Measurements from ENCODE around the gene UBE2H. TPM values are rescaled to one million over a fixed set of nuclear protein-coding genes. Genes with fewer than 3 reads are reported as not detected.
A peak's percentile ranks its signal among the peaks of the same experiment; 100 is the strongest.

Gene UBE2H
- polyA plus RNA-seq, 4 donors: 15.0 to 38.8 (median 18.6) TPM

DNA sequence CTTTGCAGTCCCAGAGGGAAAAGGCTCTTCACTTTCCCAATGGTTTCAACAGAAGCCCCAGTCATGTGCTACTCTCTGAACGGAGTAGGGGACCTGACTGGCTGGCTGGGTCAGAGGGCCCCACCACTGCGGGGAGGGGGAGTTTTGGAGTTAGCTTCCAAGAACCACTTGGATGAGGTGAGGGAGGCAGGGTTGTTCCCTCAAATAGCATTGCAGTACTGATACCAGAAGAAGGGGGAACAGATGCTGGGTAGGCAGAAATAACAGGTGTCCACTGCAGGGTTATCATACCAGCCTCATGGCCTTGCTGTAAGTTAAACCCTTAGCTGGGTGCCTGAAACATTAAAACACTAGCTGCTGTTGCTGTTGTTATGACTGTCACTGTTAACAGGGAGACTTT lies 131.3 kb downstream of the UBE2H start:
- WGBS, 3 donors: 83 to 96% (median 95%) methylated on average over 2 of the region's 2 CpGs
- no peak overlapping the region for H3K27ac ChIP-seq (ENCODE audit: low read depth in 1 of 3, low read length in 2 of 3)
- H3K9me3 ChIP-seq (ENCODE audit: control insufficient read depth in 2 of 2, insufficient read depth in 1 of 2, low read depth in 1 of 2, low read length in 1 of 2): peaks cover 0 to under 1% of the 10 kb centered on the region in 2 donors
- DNase-seq (no peak), FAIRE-seq (no peak)
- no peak overlapping the region for H3K4me3 ChIP-seq (ENCODE audit: low read depth in 1 of 3, low read length in 3 of 3)
- H3K36me3 ChIP-seq (ENCODE audit: control insufficient read depth in 3 of 3, insufficient read depth in 2 of 3, low read depth in 1 of 3, low read length in 3 of 3): no peaks in the 10 kb centered on the region
- H3K4me1 ChIP-seq (ENCODE audit: control insufficient read depth in 3 of 3, insufficient read depth in 2 of 3, low read depth in 1 of 3, low read length in 2 of 3): peaks cover 2 to 5% (median 5%) of the 10 kb centered on the region in 3 donors
- H3K27me3 ChIP-seq (ENCODE audit: control insufficient read depth in 3 of 3, insufficient read depth in 3 of 3, low read length in 3 of 3): no peaks in the 10 kb centered on the region

DNA sequence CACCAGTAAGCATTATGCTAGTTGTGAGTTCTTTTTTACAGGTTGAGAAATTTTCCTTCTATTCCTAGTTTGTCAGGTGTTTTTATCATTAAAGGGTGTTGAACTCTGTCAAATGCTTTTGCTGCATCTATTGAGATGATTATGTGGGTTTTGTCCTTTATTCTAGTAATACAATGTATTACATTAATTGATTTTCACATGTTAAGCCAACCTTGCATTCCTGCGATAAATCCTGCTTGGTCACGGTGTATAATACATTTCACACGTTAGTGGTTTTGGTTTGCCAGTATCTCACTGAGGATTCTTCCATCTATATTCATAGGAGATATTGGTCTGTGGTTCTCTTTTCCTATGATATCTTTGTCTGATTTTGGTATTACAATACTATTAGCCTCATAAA lies 136.0 kb downstream of the UBE2H start:
- H3K4me3 ChIP-seq (ENCODE audit: low read depth in 1 of 3, low read length in 3 of 3): no peak overlapping the region
- H3K4me1 ChIP-seq (ENCODE audit: control insufficient read depth in 3 of 3, insufficient read depth in 2 of 3, low read depth in 1 of 3, low read length in 2 of 3): no peaks in the 10 kb centered on the region
- no peak overlapping the region for H3K27ac ChIP-seq (ENCODE audit: low read depth in 1 of 3, low read length in 2 of 3)
- peaks cover 0 to 5% of the 10 kb centered on the region in 2 donors for H3K9me3 ChIP-seq (ENCODE audit: control insufficient read depth in 2 of 2, insufficient read depth in 1 of 2, low read depth in 1 of 2, low read length in 1 of 2)
- FAIRE-seq (no peak), DNase-seq (no peak)
- WGBS, 3 donors: 94 to 99% (median 97%) methylated on average over 3 of the region's 3 CpGs
- no peaks in the 10 kb centered on the region for H3K36me3 ChIP-seq (ENCODE audit: control insufficient read depth in 3 of 3, insufficient read depth in 2 of 3, low read depth in 1 of 3, low read length in 3 of 3)
- no peaks in the 10 kb centered on the region for H3K27me3 ChIP-seq (ENCODE audit: control insufficient read depth in 3 of 3, insufficient read depth in 3 of 3, low read length in 3 of 3)

DNA sequence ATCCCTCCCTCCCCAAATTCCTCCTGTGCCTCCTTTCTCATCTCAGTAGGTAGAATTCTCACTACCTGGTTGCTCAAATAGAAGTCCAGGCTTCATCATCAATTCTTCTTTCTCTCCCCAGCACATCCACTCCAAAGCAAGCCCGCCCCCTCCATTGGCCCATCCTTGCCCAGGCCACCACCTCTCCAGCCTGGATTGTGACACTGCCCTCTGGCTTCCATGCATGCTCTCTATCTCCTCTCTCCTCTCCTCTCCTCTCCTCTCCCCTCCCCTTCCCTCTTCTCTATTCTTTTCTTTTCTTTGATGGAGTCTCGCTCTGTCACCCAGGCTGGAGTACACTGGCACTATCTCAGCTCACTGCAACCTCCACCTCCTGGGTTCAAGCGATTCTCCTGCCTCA lies 144.9 kb downstream of the UBE2H start:
- Histone ChIP-seq H3K4me3 (ENCODE audit: low read depth in 1 of 3, low read length in 3 of 3) (no peak overlapping the region), H3K27ac (ENCODE audit: low read depth in 1 of 3, low read length in 2 of 3) (no peak overlapping the region), H3K4me1 (ENCODE audit: control insufficient read depth in 3 of 3, insufficient read depth in 2 of 3, low read depth in 1 of 3, low read length in 2 of 3) (no peaks in the 10 kb centered on the region), H3K36me3 (ENCODE audit: control insufficient read depth in 3 of 3, insufficient read depth in 2 of 3, low read depth in 1 of 3, low read length in 3 of 3) (no peaks in the 10 kb centered on the region), H3K9me3 (ENCODE audit: control insufficient read depth in 2 of 2, insufficient read depth in 1 of 2, low read depth in 1 of 2, low read length in 1 of 2) (no peaks in the 10 kb centered on the region), H3K27me3 (ENCODE audit: control insufficient read depth in 3 of 3, insufficient read depth in 3 of 3, low read length in 3 of 3) (no peaks in the 10 kb centered on the region)
- no peak for DNase-seq
- WGBS, 3 donors: 87 to 97% (median 96%) methylated on average over 2 to 3 of the region's 3 CpGs
- FAIRE-seq: no peak

DNA sequence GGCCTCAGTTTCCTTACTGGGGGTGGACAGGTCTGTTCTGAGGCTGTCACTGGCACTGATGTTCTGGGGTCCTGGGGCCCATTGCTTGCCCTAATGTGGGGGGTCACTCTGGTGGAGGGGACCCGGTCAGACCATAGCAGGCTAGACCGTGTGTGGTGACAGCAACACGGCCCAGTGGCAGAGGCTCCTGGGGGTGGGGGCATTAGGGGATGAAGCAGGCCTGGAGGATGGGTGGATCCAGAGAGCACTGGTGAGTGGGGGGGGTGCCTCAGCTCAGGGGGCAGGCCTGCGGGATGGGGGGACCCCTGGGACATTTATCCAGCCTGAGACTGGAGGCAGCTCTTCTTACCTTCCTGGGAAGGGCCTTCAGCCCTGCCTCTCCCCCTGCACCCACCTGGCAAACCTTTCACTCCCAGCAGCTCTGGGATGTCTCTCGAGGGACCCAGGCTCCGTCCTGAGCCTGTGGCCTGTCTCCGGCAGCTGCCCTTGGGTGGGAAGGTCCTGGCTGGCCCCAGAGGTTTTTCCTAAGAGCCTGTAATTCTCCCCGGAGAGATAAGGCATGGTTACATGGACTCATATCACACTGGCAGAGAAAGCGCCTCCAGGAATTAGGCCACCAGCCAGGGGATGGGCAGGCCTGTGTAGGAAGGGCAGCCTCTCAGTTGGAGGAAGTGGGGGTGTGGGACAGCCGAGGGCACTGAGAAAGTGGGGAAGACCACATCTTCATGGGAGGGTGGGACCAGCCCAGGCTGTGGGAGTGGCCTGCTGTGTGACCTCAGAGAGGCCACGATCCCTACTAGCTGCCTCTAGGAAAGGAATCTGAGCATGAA lies 147.7 kb downstream of the UBE2H start:
- DNase-seq: peak in 1 of 2 donors; percentile 54
- no peak overlapping the region for H3K27ac ChIP-seq (ENCODE audit: low read depth in 1 of 3, low read length in 2 of 3)
- WGBS, 3 donors: 37 to 65% (median 51%) methylated on average over 10 to 11 of the region's 11 CpGs
- FAIRE-seq: no peak
- H3K4me3 ChIP-seq (ENCODE audit: low read depth in 1 of 3, low read length in 3 of 3): no peak overlapping the region
- no peaks in the 10 kb centered on the region for H3K4me1 ChIP-seq (ENCODE audit: control insufficient read depth in 3 of 3, insufficient read depth in 2 of 3, low read depth in 1 of 3, low read length in 2 of 3)
- H3K27me3 ChIP-seq (ENCODE audit: control insufficient read depth in 3 of 3, insufficient read depth in 3 of 3, low read length in 3 of 3): no peaks in the 10 kb centered on the region
- no peaks in the 10 kb centered on the region for H3K36me3 ChIP-seq (ENCODE audit: control insufficient read depth in 3 of 3, insufficient read depth in 2 of 3, low read depth in 1 of 3, low read length in 3 of 3)
- H3K9me3 ChIP-seq (ENCODE audit: control insufficient read depth in 2 of 2, insufficient read depth in 1 of 2, low read depth in 1 of 2, low read length in 1 of 2): no peaks in the 10 kb centered on the region

DNA sequence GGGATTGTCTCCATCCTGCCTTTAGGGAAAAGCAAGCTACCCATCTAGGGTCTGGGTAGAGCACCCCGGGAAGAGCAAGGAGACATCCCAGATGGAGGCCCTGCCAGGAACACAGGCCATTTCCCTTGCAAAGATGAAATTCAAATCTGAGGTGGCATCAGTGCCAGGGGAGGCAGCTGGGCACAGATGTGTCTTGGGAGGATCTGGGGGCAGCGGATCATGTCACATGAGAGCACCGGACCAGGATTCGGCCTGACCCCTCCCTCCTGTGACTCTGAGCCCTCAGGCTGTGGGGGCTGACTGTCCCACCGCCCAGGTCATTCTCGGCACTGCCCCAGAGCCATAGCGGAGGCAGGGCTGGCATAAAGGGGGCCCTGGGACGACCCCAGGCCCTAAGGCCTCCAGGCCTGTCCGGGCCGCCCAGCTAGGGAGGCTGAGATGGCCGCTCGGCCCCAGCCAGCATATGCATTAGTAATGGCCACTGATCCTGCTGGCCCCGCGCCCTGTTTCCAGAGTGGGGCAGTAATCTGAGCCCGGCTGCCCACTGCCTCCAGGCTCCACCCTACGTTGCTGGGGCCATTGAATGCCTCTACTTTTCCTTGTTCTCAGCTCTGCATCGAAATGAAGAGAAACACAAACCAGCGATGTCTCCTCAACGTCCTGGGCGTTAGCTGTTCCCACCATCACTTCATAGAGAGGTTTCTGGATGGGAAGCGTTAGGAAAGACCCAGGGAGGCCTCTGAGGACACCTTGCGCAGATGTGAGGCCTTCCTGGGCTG lies 148.5 kb downstream of the UBE2H start:
- FAIRE-seq: no peak

DNA sequence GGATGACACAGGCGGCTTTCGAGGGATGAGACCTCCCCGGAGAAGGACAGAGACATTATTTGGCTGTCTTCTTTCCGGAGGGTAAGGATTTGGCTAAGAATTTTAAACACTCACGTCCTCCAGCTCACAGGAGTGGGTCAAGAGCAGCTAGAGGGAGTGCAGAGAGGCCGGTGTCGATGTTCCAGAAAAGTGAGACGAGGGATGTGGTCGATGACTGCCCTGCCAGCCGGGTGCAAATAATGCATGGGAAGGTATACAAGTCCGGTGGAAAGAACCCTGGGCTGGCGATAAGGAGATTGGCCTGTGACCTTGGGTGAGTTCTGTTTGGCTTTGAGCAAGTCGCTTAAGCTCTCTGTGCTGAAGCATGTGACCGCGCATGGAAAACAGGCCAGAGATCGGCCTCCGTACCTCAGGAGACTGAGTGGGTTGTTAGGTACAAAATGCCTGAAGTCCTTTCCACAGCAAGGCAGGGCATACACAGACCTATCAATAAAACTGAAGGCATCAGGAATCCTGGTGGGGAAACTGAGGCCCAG lies 149.1 kb downstream of the UBE2H start:
- 72 to 79% (median 77%) methylated on average over 17 of the region's 17 CpGs for WGBS, 3 donors
- Histone ChIP-seq H3K27ac (ENCODE audit: low read depth in 1 of 3, low read length in 2 of 3) (no peak overlapping the region), H3K4me1 (ENCODE audit: control insufficient read depth in 3 of 3, insufficient read depth in 2 of 3, low read depth in 1 of 3, low read length in 2 of 3) (no peaks in the 10 kb centered on the region), H3K27me3 (ENCODE audit: control insufficient read depth in 3 of 3, insufficient read depth in 3 of 3, low read length in 3 of 3) (no peaks in the 10 kb centered on the region), H3K4me3 (ENCODE audit: low read depth in 1 of 3, low read length in 3 of 3) (no peak overlapping the region), H3K36me3 (ENCODE audit: control insufficient read depth in 3 of 3, insufficient read depth in 2 of 3, low read depth in 1 of 3, low read length in 3 of 3) (no peaks in the 10 kb centered on the region), H3K9me3 (ENCODE audit: control insufficient read depth in 2 of 2, insufficient read depth in 1 of 2, low read depth in 1 of 2, low read length in 1 of 2) (no peaks in the 10 kb centered on the region)
- FAIRE-seq: no peak
- DNase-seq: no peak

More for the DNA sequence above, 148.5 kb downstream of the UBE2H start:
- Histone ChIP-seq H3K27me3 (ENCODE audit: control insufficient read depth in 3 of 3, insufficient read depth in 3 of 3, low read length in 3 of 3) (no peaks in the 10 kb centered on the region), H3K4me1 (ENCODE audit: control insufficient read depth in 3 of 3, insufficient read depth in 2 of 3, low read depth in 1 of 3, low read length in 2 of 3) (no peaks in the 10 kb centered on the region), H3K36me3 (ENCODE audit: control insufficient read depth in 3 of 3, insufficient read depth in 2 of 3, low read depth in 1 of 3, low read length in 3 of 3) (no peaks in the 10 kb centered on the region), H3K27ac (ENCODE audit: low read depth in 1 of 3, low read length in 2 of 3) (no peak overlapping the region), H3K9me3 (ENCODE audit: control insufficient read depth in 2 of 2, insufficient read depth in 1 of 2, low read depth in 1 of 2, low read length in 1 of 2) (no peaks in the 10 kb centered on the region), H3K4me3 (ENCODE audit: low read depth in 1 of 3, low read length in 3 of 3) (no peak overlapping the region)
- 91 to 93% (median 92%) methylated on average over 22 of the region's 22 CpGs for WGBS, 3 donors
- no peak for DNase-seq

DNA sequence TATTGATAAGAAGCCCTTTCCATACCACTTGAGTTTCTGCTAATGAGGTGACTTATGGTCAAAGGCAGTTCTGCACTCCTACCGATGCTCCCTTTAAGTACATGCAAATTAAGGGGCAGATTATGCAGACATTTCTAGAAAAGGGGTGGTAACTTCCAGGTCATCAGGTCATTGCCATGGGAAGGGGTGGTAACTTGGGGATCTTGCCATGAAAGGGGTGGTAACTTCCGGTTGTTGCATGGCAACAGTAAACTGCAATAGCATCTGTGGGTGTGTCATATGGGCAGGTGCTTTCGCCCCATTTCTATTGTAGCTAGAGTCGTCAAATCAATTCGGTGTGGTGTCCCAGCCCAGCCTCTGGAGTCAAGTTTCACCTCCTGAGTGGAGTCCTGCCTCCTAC lies 150.9 kb downstream of the UBE2H start:
- Histone ChIP-seq H3K27ac (ENCODE audit: low read depth in 1 of 3, low read length in 2 of 3) (no peak overlapping the region), H3K36me3 (ENCODE audit: control insufficient read depth in 3 of 3, insufficient read depth in 2 of 3, low read depth in 1 of 3, low read length in 3 of 3) (no peaks in the 10 kb centered on the region), H3K4me3 (ENCODE audit: low read depth in 1 of 3, low read length in 3 of 3) (no peak overlapping the region), H3K4me1 (ENCODE audit: control insufficient read depth in 3 of 3, insufficient read depth in 2 of 3, low read depth in 1 of 3, low read length in 2 of 3) (no peaks in the 10 kb centered on the region), H3K27me3 (ENCODE audit: control insufficient read depth in 3 of 3, insufficient read depth in 3 of 3, low read length in 3 of 3) (no peaks in the 10 kb centered on the region), H3K9me3 (ENCODE audit: control insufficient read depth in 2 of 2, insufficient read depth in 1 of 2, low read depth in 1 of 2, low read length in 1 of 2) (peaks cover 0 to 1% of the 10 kb centered on the region in 2 donors)
- FAIRE-seq (no peak), DNase-seq (peak in 1 of 2 donors; percentile 15)
- WGBS, 3 donors: 19 to 65% (median 47%) methylated on average over 5 of the region's 5 CpGs

DNA sequence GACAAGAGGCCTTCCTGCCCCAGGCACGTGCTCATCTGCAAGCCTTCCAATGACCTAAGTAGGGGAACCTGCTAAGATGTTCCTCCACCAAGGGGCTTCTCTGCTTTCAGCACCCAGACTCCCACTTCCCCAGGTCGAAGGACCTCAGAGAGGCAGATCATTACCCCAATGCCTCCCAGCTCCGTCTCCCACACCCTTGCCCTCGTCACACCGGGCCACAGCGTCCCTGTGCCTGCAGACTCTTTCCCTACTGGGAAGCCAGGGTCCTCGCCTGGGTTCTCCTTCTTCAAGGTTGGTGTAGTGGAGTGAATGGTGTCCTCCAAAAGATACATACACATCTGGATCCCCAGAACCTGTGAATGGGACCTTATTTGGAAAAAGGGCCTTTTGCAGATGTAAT lies 151.9 kb downstream of the UBE2H start:
- no peak for FAIRE-seq
- no peak overlapping the region for H3K4me3 ChIP-seq (ENCODE audit: low read depth in 1 of 3, low read length in 3 of 3)
- H3K27me3 ChIP-seq (ENCODE audit: control insufficient read depth in 3 of 3, insufficient read depth in 3 of 3, low read length in 3 of 3): no peaks in the 10 kb centered on the region
- 85 to 88% (median 86%) methylated on average over 7 of the region's 7 CpGs for WGBS, 3 donors
- no peak for DNase-seq
- no peaks in the 10 kb centered on the region for H3K4me1 ChIP-seq (ENCODE audit: control insufficient read depth in 3 of 3, insufficient read depth in 2 of 3, low read depth in 1 of 3, low read length in 2 of 3)
- H3K36me3 ChIP-seq (ENCODE audit: control insufficient read depth in 3 of 3, insufficient read depth in 2 of 3, low read depth in 1 of 3, low read length in 3 of 3): no peaks in the 10 kb centered on the region
- H3K9me3 ChIP-seq (ENCODE audit: control insufficient read depth in 2 of 2, insufficient read depth in 1 of 2, low read depth in 1 of 2, low read length in 1 of 2): peaks cover 0 to 1% of the 10 kb centered on the region in 2 donors
- no peak overlapping the region for H3K27ac ChIP-seq (ENCODE audit: low read depth in 1 of 3, low read length in 2 of 3)

Measured in small intestine (tissue), 7 donors.